Nephron progenitor cell (in vitro differentiated cells): ENCODE data around the gene NUCB1.

Source experiments
- DNase-seq: peaks from one replicate; pipeline ENCODE4 v3.0.0; 2021
- H3K27ac Mint-ChIP-seq: 2 replicates; pipeline ENCODE4 v1.8.0; 2021; ENCODE audit warnings: mild to moderate bottlenecking, moderate library complexity, mixed read lengths
- H3K27me3 Mint-ChIP-seq: 2 replicates; pipeline ENCODE4 v1.8.0; 2021; ENCODE audit warnings: mild to moderate bottlenecking, low read depth, mixed read lengths; ENCODE audit not compliant: poor library complexity
- H3K36me3 Mint-ChIP-seq: 2 replicates; pipeline ENCODE4 v1.8.0; 2021; ENCODE audit warnings: low read depth, mixed read lengths
- H3K4me1 Mint-ChIP-seq: 2 replicates; pipeline ENCODE4 v1.8.0; 2021; ENCODE audit warnings: mixed read lengths
- H3K4me3 Mint-ChIP-seq: 2 replicates; pipeline ENCODE4 v1.8.0; 2021; ENCODE audit warnings: mild to moderate bottlenecking, moderate library complexity, mixed read lengths
- H3K9me3 Mint-ChIP-seq: 2 replicates; pipeline ENCODE4 v1.8.0; 2021; ENCODE audit warnings: mild to moderate bottlenecking, moderate library complexity, mixed read lengths
- CTCF ChIP-seq: fragments of 200-600 bp; sonication (generic); IDR thresholded peaks from 2 replicates; pipeline ENCODE4 v1.5.0; 2021; ENCODE audit warnings: antibody characterized with exemption

NUCB1 gene

DNA sequence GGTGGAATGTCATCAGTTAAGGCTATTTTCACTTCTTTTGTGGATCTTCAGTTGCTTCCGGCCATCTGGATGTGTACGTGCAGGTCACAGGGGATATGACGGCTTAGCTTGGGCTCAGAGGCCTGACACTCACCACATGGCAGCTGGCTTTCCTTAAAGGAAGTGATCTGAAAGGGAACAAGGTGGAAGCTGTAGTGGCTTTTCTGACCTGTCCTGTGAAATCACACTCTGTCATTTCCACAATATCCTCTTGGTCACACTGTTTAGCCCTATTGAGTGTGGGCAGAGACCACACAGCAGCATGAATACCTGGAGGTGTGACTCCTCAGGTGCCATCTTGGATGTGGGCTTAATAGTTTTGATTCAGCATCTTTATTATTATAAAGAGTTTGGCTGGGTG lies 50.0 kb downstream of the NUCB1 start:
- no peak for DNase-seq
- Mint-ChIP-seq H3K36me3 (no peaks in the 10 kb centered on the region), H3K4me1 (peaks cover 11% of the 10 kb centered on the region), H3K27ac (peak overlapping the region; percentile 42), H3K9me3 (peaks cover 4% of the 10 kb centered on the region), H3K27me3 (peaks cover 23% of the 10 kb centered on the region), H3K4me3 (no peak overlapping the region)
- no peak for TF ChIP-seq CTCF

GRCh38 chr19:48950830-48951519 lies 50.9 kb downstream of the NUCB1 start:
- H3K36me3 Mint-ChIP-seq: peaks cover under 1% of the 10 kb centered on the region
- no peak for DNase-seq
- peaks cover 19% of the 10 kb centered on the region for H3K4me1 Mint-ChIP-seq
- TF ChIP-seq CTCF: no peak
- H3K9me3 Mint-ChIP-seq: peaks cover 4% of the 10 kb centered on the region
- no peak overlapping the region for H3K27ac Mint-ChIP-seq
- H3K27me3 Mint-ChIP-seq: peaks cover 23% of the 10 kb centered on the region
- no peak overlapping the region for H3K4me3 Mint-ChIP-seq

DNA sequence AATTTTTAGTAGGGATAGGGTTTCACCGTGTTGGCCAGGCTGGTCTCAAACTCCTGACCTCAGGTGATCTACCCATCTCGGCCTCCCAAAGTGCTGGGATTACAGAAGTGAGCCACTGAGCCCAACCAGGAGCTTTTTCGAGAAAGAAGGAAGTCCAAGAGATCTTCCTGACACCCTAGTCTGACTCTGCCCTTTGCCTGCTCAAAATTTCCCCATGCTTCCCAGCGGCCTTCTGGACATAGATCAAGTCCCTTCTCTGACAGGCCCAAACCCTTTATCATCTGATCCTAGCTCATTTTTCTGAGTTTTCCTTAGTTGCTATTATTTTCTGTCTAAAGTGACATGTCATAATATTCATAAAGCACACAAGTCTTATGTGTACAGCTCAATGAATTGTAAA lies 53.0 kb downstream of the NUCB1 start:
- DNase-seq: no peak
- Mint-ChIP-seq H3K27me3 (peaks cover 23% of the 10 kb centered on the region), H3K9me3 (peaks cover 4% of the 10 kb centered on the region), H3K4me1 (peaks cover 23% of the 10 kb centered on the region), H3K36me3 (peaks cover 21% of the 10 kb centered on the region), H3K27ac (no peak overlapping the region), H3K4me3 (no peak overlapping the region)
- TF ChIP-seq CTCF: no peak

DNA sequence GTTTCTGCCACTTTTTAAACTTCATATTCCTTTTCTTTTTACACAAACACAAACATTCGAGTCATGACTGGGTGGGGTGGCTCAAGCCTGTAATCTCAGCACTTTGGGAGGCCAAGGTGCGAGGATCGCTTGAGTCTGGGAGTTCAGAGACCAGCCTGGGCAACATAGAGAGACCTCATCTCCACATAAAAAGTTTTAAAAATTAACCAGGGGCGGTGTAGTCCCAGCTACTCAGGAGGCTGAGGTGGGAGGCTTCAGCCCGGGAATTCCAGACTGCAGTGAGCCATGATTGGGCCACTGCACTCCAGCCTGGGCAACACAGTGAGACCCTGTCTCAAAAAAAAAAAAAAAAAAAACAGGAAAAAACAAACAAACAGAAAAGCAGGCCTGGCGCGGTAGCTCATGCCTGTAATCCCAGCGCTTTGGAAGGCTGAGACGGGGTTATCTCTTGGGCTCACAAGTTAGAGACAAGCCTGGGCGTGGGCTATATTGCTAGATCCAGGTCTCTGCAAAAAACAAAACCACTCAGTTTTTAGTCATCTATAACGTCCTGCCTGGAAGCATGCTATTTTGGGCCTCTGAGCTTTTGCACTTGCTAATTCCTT lies 54.0 kb downstream of the NUCB1 start:
- Mint-ChIP-seq H3K4me3 (peak overlapping the region; percentile 81), H3K27me3 (peaks cover 23% of the 10 kb centered on the region), H3K36me3 (peaks cover 30% of the 10 kb centered on the region), H3K27ac (peak overlapping the region; percentile 42), H3K9me3 (no peaks in the 10 kb centered on the region), H3K4me1 (peaks cover 23% of the 10 kb centered on the region)
- TF ChIP-seq CTCF: no peak
- DNase-seq: no peak

- TF ChIP-seq CTCF: no peak
- H3K27ac Mint-ChIP-seq: peak within 1 kb of the TSS; percentile 42
- H3K4me1 Mint-ChIP-seq: peaks cover 23% of the 10 kb centered on the region
- peak within 1 kb of the TSS; percentile 88 for H3K4me3 Mint-ChIP-seq
- peaks cover 22% of the 10 kb centered on the region for H3K27me3 Mint-ChIP-seq
- peaks cover 35% of the 10 kb centered on the region for H3K36me3 Mint-ChIP-seq
- no peaks in the 10 kb centered on the region for H3K9me3 Mint-ChIP-seq
- DNase-seq: peak; percentile 98
Measured at GRCh38 chr19:48954595-48955307, 54.6 kb downstream of the NUCB1 start, which contains the start of gene BAX. Gene BAX (plus strand): TSS chr19:48954875. CDS start chr19:48954929, 54 bp downstream.
